ENCODE measurements around the gene CTNNA3. TPM values are rescaled to one million over a fixed set of nuclear protein-coding genes. Genes with fewer than 3 reads are reported as not detected.

CTNNA3 gene
- total and polyA plus RNA-seq, 2 of the 4 experiments (the other 2 are of a cell fraction) = 0.19 to 0.90 TPM

DNA sequence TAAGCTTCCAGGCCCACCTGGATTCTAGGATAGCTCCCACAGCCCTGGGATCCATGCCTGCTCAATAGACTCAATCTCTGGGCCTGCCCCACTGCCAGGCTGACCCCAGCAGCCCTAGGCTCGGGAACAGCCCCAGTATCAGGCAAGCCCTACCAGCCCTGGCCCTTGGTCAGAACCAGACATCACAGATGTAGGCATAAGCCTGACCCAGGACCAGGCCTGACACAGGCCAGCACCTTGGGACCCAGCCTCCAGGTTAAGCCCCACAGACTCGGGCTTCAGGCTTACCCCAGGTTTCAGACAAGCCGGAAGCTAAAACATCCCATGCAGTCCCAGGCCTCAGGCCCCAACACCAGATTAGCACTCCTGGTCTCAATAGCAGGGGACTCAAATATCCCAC lies 1046.4 kb downstream of the CTNNA3 start:
- Histone ChIP-seq H3K4me2 (ENCODE audit: low read depth, low read length) (no peak overlapping the region), H3K27ac (ENCODE audit: insufficient read depth, low read length) (no peak overlapping the region), H3K18ac (ENCODE audit: low read depth, low read length) (no peak overlapping the region), H2AK9ac (replicated peaks; ENCODE audit: low read depth, low read length, poor library complexity) (no peak overlapping the region), H3K56ac (ENCODE audit: extremely low read depth, insufficient read depth, low read length) (no peak overlapping the region), H4K91ac (ENCODE audit: insufficient read depth, low read depth, low read length) (no peak overlapping the region), H4K5ac (ENCODE audit: low read depth, low read length) (no peak overlapping the region), H3K27me3 (ENCODE audit: control insufficient read depth, insufficient read depth, low read length) (no peaks in the 10 kb centered on the region), H3K14ac (replicated peaks; ENCODE audit: low read depth, low read length) (no peak overlapping the region), H3K9me1 (ENCODE audit: insufficient read depth, low read length) (no peaks in the 10 kb centered on the region), H4K20me1 (ENCODE audit: insufficient read depth, low read length) (no peaks in the 10 kb centered on the region), H2AFZ (replicated peaks; ENCODE audit: low read length, poor library complexity) (no peak overlapping the region), H2AK5ac (ENCODE audit: low read depth, low read length) (no peak overlapping the region), H3K9me3 (ENCODE audit: control insufficient read depth, insufficient read depth, low read length) (peaks cover 3% of the 10 kb centered on the region; the same call in 1 of the 2 replicates), H4K8ac (ENCODE audit: low read depth in 2 of 2, low read length in 2 of 2) (no peak overlapping the region), H3K23ac (ENCODE audit: low read depth, low read length) (no peak overlapping the region), H3K36me3 (ENCODE audit: control insufficient read depth, insufficient read depth, low read length) (no peaks in the 10 kb centered on the region), H2BK20ac (ENCODE audit: low read depth, low read length) (no peak overlapping the region), H3K9ac (ENCODE audit: low read depth, low read length) (no peak overlapping the region), H3K4me1 (ENCODE audit: control insufficient read depth, insufficient read depth, low read length) (no peaks in the 10 kb centered on the region), H3K79me1 (ENCODE audit: low read depth in 1 of 2, low read length in 2 of 2) (no peaks in the 10 kb centered on the region), H2BK5ac (ENCODE audit: low read depth, low read length, poor library complexity, severe bottlenecking) (no peak overlapping the region), H3K4me3 (ENCODE audit: insufficient read depth, low read depth, low read length) (no peak overlapping the region), H2BK120ac (ENCODE audit: low read depth, low read length) (no peak overlapping the region), H3K4ac (ENCODE audit: low read depth, low read length) (no peak overlapping the region), H2BK15ac (ENCODE audit: low read depth, low read length) (no peak overlapping the region)
- 100% methylated on average over 1 of the region's 3 CpGs; no CpG with 5 or more reads in 1 of the 2 experiments for WGBS, 2 experiments (ENCODE audit: extremely low coverage in 2 of 2, insufficient read length in 1 of 2)
- dilution Hi-C loops (cut with HindIII; ENCODE audit: low sequenced_read_pairs, unreplicated experiment) = no loop called here
- ChIA-PET CTCF (no interaction called here), POLR2A (ENCODE audit: unreplicated experiment) (no interaction called here)
- in situ Hi-C loops (cut with MboI; ENCODE audit: low sequenced_read_pairs) = no loop called here
- intact Hi-C loops (cut with micrococcal nuclease) = no loop called here
- no peak for DNase-seq
- TF ChIP-seq RFX5 (IDR thresholded peaks at IDR 0.05; ENCODE audit: low read depth, low read length) = no peak
- no peak for TF ChIP-seq MXI1 (IDR thresholded peaks at IDR 0.05; ENCODE audit: borderline replicate concordance, low read depth, low read length)
- ATAC-seq (ENCODE audit: low read depth) = no peak
- BruUV-seq (replicated peaks) = no TSS peak
